HG03521 (cell line): Measurements from ENCODE around the gene GTPBP1.

Experiments
- ATAC-seq: cut with Tn5 transposase; IDR thresholded peaks from one replicate; pipeline ENCODE4 v1.9.1; 2021; ENCODE audit warnings: mild to moderate bottlenecking, moderate library complexity; ENCODE audit not compliant: unreplicated experiment

Gene GTPBP1

GRCh38 chr22:38705235-38706100, at the start of gene GTPBP1:
Gene GTPBP1 (plus strand): TSS chr22:38705944. CDS start chr22:38705956, 12 bp downstream.
- peak; percentile 64 for ATAC-seq

- peak; percentile 67 for ATAC-seq
Observed at GRCh38 chr22:38656256-38657044, 49.3 kb upstream of the GTPBP1 start, which contains the start of the genes CBY1 and FAM227A. Gene CBY1 (plus strand): TSS chr22:38656638. CDS start chr22:38668055, 11,417 bp downstream. Gene FAM227A (minus strand): TSS chr22:38656392. CDS start chr22:38650168, 6,224 bp downstream.

GRCh38 chr22:38657045-38657909, 48.5 kb upstream of the GTPBP1 start:
- peak; percentile 35 for ATAC-seq

- ATAC-seq = no peak
Observed at GRCh38 chr22:38674888-38675287, 30.9 kb upstream of the GTPBP1 start.

GRCh38 chr22:38675833-38676232, 29.9 kb upstream of the GTPBP1 start:
- no peak for ATAC-seq

- peak; percentile 90 for ATAC-seq
Observed at GRCh38 chr22:38681582-38682335, 24.0 kb upstream of the GTPBP1 start, which contains the start of gene TOMM22. Gene TOMM22 (plus strand): TSS chr22:38681957. CDS start chr22:38681979, 22 bp downstream.

GRCh38 chr22:38684895-38685294, 20.8 kb upstream of the GTPBP1 start:
- ATAC-seq = no peak

GRCh38 chr22:38685761-38686160, 20.0 kb upstream of the GTPBP1 start:
- ATAC-seq = no peak

- no peak for ATAC-seq
Observed at GRCh38 chr22:38689651-38690050, 16.1 kb upstream of the GTPBP1 start.

- no peak for ATAC-seq
Observed at GRCh38 chr22:38694049-38694448, 11.7 kb upstream of the GTPBP1 start.

GRCh38 chr22:38694940-38695339, 10.8 kb upstream of the GTPBP1 start:
- ATAC-seq = no peak

- ATAC-seq = no peak
Observed at GRCh38 chr22:38696606-38697424, 8.9 kb upstream of the GTPBP1 start.

- ATAC-seq = no peak
Observed at GRCh38 chr22:38697425-38698089, 8.2 kb upstream of the GTPBP1 start.

- ATAC-seq = no peak
Observed at GRCh38 chr22:38698407-38699094, 7.2 kb upstream of the GTPBP1 start.

GRCh38 chr22:38699143-38699542, 6.6 kb upstream of the GTPBP1 start:
- ATAC-seq = no peak

GRCh38 chr22:38699784-38700183, 6.0 kb upstream of the GTPBP1 start:
- ATAC-seq = no peak

GRCh38 chr22:38700270-38700788, 5.4 kb upstream of the GTPBP1 start:
- no peak for ATAC-seq
